Prostate gland (tissue), 2 donors: ENCODE data around the gene TRRAP.

ENCODE experiments used
- CTCF ChIP-seq, 4 experiments: fragments of 200-600 bp in 2 of 4; fragments of 450-650 bp in 2 of 4; sonication (generic) in 2 of 4; IDR thresholded peaks; 1 replicate in 3 of 4; 2 replicates in 1 of 4; pipeline ENCODE4 v1.5.1; 2016 to 2019; ENCODE audit warnings: antibody characterized with exemption in 4 of 4, mild to moderate bottlenecking in 2 of 4, moderate library complexity in 2 of 4
- POLR2A ChIP-seq: fragments of 450-650 bp; IDR thresholded peaks from one replicate; pipeline ENCODE4 v1.6.1; 2016; ENCODE audit warnings: antibody characterized with exemption, mild to moderate bottlenecking
- POLR2AphosphoS5 ChIP-seq: sonication (generic); formaldehyde crosslinking; IDR thresholded peaks from one replicate; pipeline ENCODE4 v1.6.1; 2017; ENCODE audit warnings: antibody characterized with exemption

- TF ChIP-seq CTCF (IDR thresholded peaks at IDR 0.05), result no peak
- TF ChIP-seq POLR2A, result no peak
- TF ChIP-seq POLR2AphosphoS5, result no peak
Observed at GRCh38 chr7:99047526-99048077, 169.3 kb downstream of the TRRAP start.
